A549 treated with RU486 at 1 μM for 4 hours (cell line): ENCODE measurements around the gene URGCP. TPM values are rescaled to one million over a fixed set of nuclear protein-coding genes. Genes with fewer than 3 reads are reported as not detected.

ENCODE experiments used
- total RNA-seq: library from RNA; stranded (reverse); fragments of 200-300 nt; extraction: Qiagen RNA extraction; gene quantifications from 5 replicates; pipeline ENCODE4 v1.2.3, GENCODE V29; 2022; ENCODE audit warnings: low read depth

The URGCP gene
- 26.6 to 29.9 TPM (median 27.3 TPM) in 5 replicates for total RNA-seq

GRCh38 chr7:43906331-43907010, at the start of gene URGCP:
URGCP (minus strand) TSS chr7:43906596; CDS start chr7:43906575, 21 bp downstream.

GRCh38 chr7:43925984-43926797, 19.8 kb upstream of the URGCP start, which contains the start of gene UBE2D4:
UBE2D4 (plus strand) TSS chr7:43926436; CDS start chr7:43926533, 97 bp downstream.

GRCh38 chr7:43869006-43869866, 37.2 kb downstream of the URGCP start, which contains the start of gene MRPS24:
MRPS24 (minus strand) TSS chr7:43869517; CDS start chr7:43869495, 22 bp downstream.

Other genes starting within 250 kb of the URGCP start
- 85.9 to 100 TPM (median 87.9 TPM) in 5 replicates for gene COA1, start 177.1 kb downstream of the URGCP start, total RNA-seq
- 68.7 to 82.1 TPM (median 70.9 TPM) in 5 replicates for gene BLVRA, start 147.9 kb downstream of the URGCP start, total RNA-seq
- gene MRPS24, start 37.1 kb downstream of the URGCP start, total RNA-seq, result 235 to 260 TPM (median 246 TPM) in 5 replicates
- gene UBE2D4, start 19.8 kb upstream of the URGCP start, total RNA-seq, result 7.5 to 10.7 TPM (median 9.4 TPM) in 5 replicates
- not detected in 5 replicates for gene SPDYE1, start 91.3 kb upstream of the URGCP start, total RNA-seq
- gene DBNL, start 138.1 kb upstream of the URGCP start, total RNA-seq, result 57.6 to 72.3 TPM (median 66.5 TPM) in 5 replicates
- not detected in 5 replicates for gene PGAM2, start 159.0 kb upstream of the URGCP start, total RNA-seq
- 5.6 to 7.5 TPM (median 6.6 TPM) in 5 replicates for gene POLM, start 175.9 kb upstream of the URGCP start, total RNA-seq
- gene AEBP1, start 197.7 kb upstream of the URGCP start, total RNA-seq, result 0.05 TPM in 1 of 5 replicates, not detected in the others
- gene POLD2, start 217.0 kb upstream of the URGCP start, total RNA-seq, result 131 to 171 TPM (median 158 TPM) in 5 replicates
- gene MYL7, start 234.7 kb upstream of the URGCP start, total RNA-seq, result 1.2 TPM in 1 of 5 replicates, not detected in the others